ENCODE results near the gene DPY19L1.
A peak's percentile ranks its signal among the peaks of the same experiment; 100 is the strongest.

- no peak for TF ChIP-seq CTCF (IDR thresholded peaks at IDR 0.05 in 2 of 3, conservative IDR thresholded peaks at IDR 0.05 in 1 of 3; ENCODE audit: borderline replicate concordance in 1 of 3, insufficient read depth in 1 of 3, low read depth in 2 of 3, low read length in 2 of 3)
- TF ChIP-seq POLR2A (IDR thresholded peaks at IDR 0.05; ENCODE audit: borderline replicate concordance, extremely low read depth, insufficient read depth, insufficient read length): peak; percentile 40
- no peak for TF ChIP-seq YY1 (IDR thresholded peaks at IDR 0.05; ENCODE audit: extremely low read depth, insufficient replicate concordance, low read depth, low read length)
- no peak for TF ChIP-seq RAD21 (IDR thresholded peaks at IDR 0.05; ENCODE audit: low read depth)
Measured at GRCh38 chr7:35037211-35037525, at the start of gene DPY19L1.

Data from HCT116 (cell line).